Activated T-helper 9 cell treated with anti-CD3 and anti-CD28 coated beads, Interleukin-2, amount 50 U/mL, for 16 hours (primary cell): ENCODE results near the gene SPAM1.
"Not testable (repeated sequence)": the region's sequence is repeated elsewhere in the genome, so short reads cannot be mapped to it uniquely, and the experiment has no call there.

Experiments
- DNase-seq: peaks from one replicate; pipeline ENCODE4 v3.0.0-alpha.2; 2020; ENCODE audit warnings: low read depth

SPAM1 gene

GRCh38 chr7:123924941-123925340 lies at the start of gene SPAM1:
TSS of gene SPAM1 (plus strand) at chr7:123925241. CDS start at chr7:123953571, 28,330 bp downstream.
- no peak for DNase-seq

DNA sequence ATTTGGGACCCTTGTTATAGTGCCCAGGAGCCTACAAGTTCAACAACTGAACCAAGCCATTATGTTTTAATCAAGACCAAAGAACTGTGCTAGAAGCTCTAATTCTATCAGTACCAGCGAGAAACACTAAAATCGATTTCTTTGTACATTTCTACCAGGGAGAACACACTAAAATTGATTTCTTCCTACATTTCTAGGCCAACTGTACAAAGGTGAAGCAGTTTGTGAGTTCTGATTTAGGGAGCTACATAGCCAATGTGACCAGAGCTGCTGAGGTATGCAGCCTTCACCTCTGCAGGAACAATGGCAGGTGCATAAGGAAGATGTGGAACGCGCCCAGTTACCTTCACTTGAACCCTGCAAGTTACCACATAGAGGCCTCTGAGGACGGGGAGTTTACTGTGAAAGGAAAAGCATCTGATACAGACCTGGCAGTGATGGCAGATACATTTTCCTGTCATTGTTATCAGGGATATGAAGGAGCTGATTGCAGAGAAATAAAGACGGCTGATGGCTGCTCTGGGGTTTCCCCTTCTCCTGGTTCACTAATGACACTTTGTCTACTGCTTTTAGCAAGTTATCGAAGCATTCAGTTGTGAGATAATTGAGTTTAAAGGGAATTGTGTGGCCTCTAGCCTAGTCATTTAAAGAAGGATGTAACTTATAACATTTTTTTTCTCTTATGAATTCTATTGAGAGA lies 48.3 kb upstream of the SPAM1 start:
- DNase-seq, result no peak

DNA sequence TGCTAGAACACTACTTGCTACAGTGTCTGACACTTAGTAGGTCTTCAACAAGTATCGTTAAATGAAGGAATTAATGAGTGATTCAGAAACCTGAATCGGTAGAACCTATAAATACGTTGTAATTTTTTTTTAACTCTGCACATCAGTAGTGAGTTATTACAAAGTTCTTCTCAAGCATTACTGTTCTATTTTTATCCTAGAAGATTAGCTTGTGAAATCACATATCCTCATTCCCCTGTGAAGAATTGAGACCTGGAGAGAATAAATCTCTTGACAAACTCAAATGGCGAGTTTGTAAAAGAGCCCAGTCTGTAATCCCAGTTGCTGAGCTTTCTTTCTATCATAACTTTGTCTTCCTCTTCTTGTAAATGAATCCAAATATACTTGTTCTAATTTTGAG lies 45.4 kb upstream of the SPAM1 start:
- DNase-seq, result no peak

DNA sequence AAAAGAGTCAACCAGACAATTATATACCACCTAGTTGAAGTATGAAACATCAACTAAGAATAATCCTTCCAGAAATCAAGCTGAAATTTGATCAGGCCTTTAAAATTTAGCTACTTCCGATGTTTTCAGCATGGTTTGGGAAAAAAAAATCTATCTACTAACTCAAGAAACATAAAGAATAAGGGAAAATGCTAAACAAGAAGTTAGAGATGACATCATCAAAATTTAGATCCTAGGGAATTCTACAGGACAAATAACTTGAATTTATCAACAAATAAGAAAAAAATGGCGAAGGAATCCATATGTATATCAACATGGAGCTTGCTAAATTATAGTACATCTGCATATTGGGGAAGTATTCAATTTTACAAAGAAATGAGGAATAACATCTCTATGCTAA lies 43.7 kb upstream of the SPAM1 start:
- DNase-seq, result no peak

- DNase-seq, result no peak
Measured at GRCh38 chr7:123883154-123883553, 41.9 kb upstream of the SPAM1 start.

- no peak for DNase-seq
Measured at GRCh38 chr7:123888192-123888591, 36.8 kb upstream of the SPAM1 start.

GRCh38 chr7:123894753-123895152 lies 30.3 kb upstream of the SPAM1 start:
- not testable (repeated sequence) for DNase-seq

DNA sequence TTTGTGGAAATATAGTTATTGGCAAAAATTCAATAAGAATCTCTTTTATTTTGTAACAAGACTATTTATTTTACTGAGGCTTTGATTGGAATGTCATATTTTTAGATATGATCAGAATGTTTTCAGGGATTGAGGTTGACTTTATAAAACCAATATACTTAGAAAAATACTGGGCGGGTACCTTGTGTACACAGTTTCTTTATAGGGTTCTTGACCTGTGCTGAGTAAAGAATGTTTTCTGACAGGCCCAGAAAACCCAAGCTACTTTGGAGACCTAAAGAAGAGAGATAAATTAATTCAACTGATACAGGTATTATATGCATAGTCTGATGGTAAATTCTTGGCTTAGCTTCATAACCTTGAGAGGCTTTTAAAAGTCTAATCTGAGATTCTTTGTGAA lies 23.9 kb upstream of the SPAM1 start:
- DNase-seq, result no peak

- DNase-seq, result no peak
Measured at GRCh38 chr7:123905714-123906113, 19.3 kb upstream of the SPAM1 start.

DNA sequence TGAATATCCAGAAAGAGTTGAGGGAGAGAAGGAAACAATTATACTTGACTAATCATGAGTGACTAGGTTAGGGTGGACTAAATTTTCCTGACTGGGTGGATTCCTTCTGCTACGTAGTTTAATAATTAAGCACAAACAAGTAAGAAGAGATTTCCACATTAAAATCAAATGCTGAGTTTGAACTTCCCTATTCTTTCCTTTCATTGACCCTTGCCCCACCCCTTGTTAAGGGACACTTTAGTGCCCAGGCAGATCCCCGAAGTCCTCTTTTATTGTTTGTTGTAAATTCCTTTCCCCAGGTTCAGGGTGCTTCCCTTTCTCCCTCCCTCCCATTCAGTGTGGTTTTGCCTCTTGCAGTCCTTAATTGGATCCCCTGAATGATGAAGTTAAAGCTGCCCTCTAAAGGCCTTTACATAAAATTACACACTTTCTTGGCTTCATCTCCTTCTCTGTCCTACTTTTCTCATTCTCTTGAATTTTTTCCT lies 8.8 kb upstream of the SPAM1 start:
- no peak for DNase-seq

DNA sequence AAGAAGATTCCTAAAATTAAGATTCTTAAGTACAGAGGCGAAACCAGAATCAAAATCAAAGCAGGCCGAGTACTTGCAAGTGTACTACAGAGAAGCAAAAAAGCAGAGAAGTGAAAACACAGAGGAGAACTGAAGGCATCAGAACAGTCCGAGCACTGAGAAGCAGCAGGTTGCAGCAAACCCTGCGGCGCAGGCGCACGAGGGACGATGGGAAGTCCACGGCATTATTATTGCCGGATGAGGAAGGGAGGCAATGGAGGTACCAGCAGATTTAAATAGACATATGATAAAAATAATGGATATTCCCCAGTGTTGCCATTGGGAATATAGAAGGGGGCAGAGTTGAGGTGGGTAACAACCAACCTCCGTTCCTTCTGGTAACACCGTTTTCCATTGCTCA lies 7.2 kb upstream of the SPAM1 start:
- no peak for DNase-seq

DNA sequence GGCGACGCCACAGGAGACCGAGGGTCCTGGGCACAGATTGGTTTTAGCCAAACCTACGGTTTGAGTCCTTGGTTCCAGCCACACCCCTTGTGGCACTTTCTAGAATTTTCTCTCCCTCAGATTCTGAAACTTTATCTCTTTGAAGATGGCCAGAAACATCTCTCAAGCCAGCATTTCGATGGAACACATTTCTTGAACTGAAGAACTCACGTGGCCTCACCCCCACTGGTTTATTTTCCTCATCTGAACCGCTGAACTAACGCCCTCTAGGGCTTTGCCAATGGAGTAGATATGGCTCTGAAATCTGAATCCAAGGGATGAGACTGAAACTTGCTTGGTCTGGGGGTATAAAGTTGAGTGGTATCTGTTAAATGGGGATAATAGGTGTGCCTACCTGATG lies 6.7 kb upstream of the SPAM1 start:
- DNase-seq, result no peak

- no peak for DNase-seq
Measured at GRCh38 chr7:123923599-123923998, 1.4 kb upstream of the SPAM1 start.

GRCh38 chr7:123929107-123929506 lies 4.1 kb downstream of the SPAM1 start:
- no peak for DNase-seq

- DNase-seq, result no peak
Measured at GRCh38 chr7:123929655-123930054, 4.6 kb downstream of the SPAM1 start.

DNA sequence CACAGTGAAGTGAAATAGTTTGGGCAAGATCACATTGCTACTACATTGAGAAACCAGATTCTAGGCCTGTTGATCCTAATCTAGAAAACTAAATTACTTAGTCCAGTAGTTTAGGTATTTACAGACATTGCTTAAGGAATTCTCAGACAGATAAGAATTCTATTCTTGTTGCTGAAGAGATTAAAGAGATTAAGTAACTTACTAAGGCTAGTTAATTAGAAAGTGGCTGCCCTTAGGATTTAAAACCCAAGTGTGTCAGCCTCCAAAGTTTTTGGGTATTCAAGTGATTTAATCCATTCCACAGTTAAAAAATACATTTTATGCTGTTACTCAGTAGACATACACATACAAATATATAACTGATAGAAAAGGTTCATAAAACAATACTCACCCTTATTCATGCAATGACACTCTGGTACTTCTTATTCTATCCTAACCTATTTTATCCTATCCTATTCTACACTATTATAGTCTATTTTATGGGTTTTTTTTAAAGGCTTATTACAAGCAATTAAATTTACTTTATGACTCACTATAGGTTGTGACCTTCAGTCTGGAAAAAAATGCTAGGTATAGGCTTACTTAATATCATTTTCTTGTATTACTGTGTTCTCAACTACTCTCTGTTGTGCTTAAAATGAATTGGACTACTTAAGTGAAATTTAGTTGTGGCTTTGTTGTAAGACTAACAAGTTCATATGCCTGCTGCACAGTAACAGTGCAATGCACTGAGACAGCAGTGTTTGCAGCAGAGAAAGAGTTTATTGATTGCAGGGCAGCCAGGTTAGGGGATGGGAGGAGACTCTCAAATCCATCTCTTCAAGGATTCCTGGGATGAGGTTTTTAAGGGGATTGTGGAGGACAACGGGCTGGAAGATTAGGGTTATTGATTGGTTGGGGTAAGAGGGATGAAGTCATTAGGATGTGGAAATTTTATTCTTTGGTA lies 10.7 kb downstream of the SPAM1 start:
- no peak for DNase-seq

- DNase-seq, result no peak
Measured at GRCh38 chr7:123936388-123936787, 11.3 kb downstream of the SPAM1 start.

- no peak for DNase-seq
Measured at GRCh38 chr7:123939784-123940183, 14.7 kb downstream of the SPAM1 start.

DNA sequence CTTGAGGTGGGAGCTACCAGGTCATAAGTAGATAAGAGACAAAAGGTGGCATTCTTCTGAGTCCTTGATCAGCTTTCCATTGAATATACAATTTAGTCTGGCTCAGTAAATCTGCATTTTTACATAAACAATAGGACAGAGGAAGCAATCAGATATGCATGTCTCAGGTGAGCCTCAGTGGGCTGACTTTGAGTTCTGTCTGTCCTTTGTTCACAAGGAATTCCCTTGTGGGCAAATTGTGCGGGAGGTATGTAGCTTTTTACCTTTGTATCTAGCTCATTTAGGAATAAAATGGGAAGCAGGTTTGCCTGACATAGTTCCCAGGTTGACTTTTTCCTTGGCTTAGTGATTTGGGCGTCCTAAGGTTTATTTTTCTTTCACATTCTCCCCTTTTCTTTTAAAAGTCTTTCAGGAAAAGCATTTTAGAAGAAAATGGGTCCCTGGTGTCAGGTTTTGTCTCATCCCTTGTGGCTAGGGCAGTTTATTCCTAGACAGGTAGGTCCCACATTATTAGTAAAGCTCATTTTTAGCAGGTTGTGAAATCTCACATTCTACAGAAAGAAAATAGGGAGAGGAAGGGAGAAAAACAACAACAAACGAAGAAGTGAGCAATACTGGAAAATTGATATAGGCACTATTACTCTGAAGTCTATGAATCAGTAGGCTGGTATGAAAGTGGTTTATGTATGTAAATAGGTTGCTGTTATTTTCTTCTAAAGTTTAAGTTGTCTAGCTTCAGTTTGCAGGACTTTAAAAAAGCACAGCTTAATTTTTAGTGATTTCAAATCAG lies 16.5 kb downstream of the SPAM1 start:
- DNase-seq, result no peak

DNA sequence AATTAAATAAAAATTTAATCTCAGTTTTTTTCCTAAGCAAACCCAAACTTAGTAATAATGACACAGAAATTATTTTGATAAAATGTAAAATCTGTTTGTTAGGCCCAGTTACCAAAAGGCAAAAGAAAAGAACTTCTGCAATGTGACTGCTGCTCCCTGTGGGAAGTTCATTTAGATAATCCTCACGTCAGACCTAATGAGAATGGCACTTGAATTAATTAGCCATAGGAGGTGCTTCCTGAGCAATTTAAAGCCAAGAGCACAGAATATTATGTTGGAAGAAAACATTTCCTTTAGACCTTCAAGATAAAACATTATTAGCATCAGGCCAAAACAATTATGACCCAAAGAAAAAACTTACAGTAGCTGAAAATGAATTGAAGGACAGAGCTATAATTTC lies 19.4 kb downstream of the SPAM1 start:
- DNase-seq, result no peak

DNA sequence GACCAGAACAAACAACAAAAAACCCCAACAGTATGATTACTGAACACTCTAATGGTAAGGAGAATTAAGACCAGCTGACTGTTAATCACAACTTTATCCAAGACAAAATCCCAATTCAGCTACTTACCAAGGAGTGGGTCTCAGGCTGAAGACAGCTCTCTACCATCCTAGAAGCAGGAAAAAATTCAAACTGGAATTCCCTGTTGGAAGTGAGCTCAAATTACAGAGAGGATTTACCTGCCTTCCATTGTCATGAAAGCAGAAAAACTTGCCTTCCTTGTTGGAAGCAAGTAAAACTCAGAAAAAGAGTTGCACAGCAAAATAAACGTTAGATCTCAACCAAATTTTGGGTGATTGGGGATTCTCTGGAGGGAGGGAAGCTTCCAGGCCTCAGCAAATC lies 20.9 kb downstream of the SPAM1 start:
- no peak for DNase-seq

DNA sequence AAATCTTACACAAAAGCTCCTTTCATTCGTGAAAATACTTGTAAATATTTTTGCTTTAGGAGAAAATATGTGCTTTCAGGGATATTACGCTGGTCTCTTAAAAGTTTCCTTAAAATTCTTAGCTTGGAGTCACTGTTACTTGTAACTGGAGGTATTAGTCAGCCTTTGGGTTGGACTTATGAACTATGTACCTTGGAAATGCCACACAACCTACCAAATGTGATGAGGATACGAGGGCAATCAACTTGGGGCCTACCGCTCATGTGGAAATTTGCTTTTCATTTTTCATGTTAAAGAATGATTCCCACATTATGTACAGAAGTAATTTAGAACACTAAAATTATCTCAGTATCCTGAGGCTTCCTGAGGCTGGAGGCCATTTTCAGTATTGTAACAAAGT lies 23.1 kb downstream of the SPAM1 start:
- DNase-seq, result no peak
